Measurements from ENCODE around the gene GALM. TPM values are rescaled to one million over a fixed set of nuclear protein-coding genes. Genes with fewer than 3 reads are reported as not detected.

Gene GALM
- total RNA-seq, 1 experiment from 2014 or later: 10.0 TPM

DNA sequence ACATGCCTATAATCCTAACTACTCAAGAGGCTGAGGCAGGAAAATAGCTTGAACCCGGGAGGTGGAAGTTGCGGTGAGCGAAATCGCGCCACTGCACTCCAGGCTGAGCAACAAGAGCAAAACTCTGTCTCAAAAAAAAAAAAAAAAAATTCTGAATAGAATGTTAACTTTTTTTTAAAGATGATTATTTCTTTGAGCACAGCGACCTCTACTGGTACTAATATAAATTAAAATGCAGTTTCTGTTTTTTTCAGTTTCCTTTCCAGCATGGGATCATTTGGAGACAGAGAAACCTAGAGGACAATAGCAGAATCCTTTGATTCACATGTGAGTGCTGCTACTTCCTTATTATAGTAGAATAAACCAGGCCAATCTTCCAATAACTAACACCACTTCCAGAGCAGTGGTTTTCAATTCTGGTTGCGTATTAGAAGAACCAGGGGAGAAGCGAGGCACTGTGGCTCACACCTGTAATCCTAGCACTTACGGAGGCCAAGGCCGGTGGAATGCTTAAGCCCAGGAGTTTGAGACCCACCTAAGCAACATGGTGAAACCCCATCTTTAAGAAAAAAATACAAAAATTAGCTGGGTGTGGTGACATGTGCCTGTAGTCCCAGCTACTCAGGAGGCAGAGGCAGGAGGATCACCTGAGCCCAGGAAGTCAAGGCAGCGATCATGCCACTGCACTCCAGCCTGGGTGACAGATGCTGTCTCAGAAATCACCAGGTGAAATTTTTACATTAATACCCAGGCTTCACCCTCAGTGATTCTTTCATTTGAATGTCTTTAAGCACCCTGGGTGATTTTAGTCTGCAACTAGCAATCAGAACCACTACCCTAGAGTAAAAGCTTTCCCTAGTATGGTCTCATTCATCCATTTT lies 75.2 kb downstream of the GALM start:
- peak overlapping the region in 2 of 3 experiments; percentile 69 to 85; a peak in 3 of 7 replicates for H3K27ac Mint-ChIP-seq

More for the DNA sequence above, 75.2 kb downstream of the GALM start:
- Histone ChIP-seq H3K9ac (ENCODE audit: extremely low read depth, insufficient read length, low read length) (no peak overlapping the region), H3K14ac (ENCODE audit: insufficient read depth, low read length) (no peak overlapping the region), H3K79me1 (ENCODE audit: insufficient read depth, low read depth, low read length, poor library complexity, severe bottlenecking) (no peaks in the 10 kb centered on the region), H2BK20ac (ENCODE audit: low read depth, low read length, poor library complexity, severe bottlenecking) (no peak overlapping the region), H3K79me2 (ENCODE audit: insufficient read depth, low read length) (no peaks in the 10 kb centered on the region), H2BK15ac (ENCODE audit: low read depth, low read length) (no peak overlapping the region), H2AFZ (ENCODE audit: low read length) (no peak overlapping the region), H4K5ac (ENCODE audit: insufficient read length, low read depth, low read length) (no peak overlapping the region), H2BK12ac (ENCODE audit: insufficient read length, low read depth, low read length) (no peak overlapping the region), H3K4me1 (ENCODE audit: insufficient read depth, low read length) (peaks cover 7% of the 10 kb centered on the region; the same call in 1 of the 2 replicates), H3K4ac (ENCODE audit: low read depth, low read length) (no peak overlapping the region), H3K56ac (ENCODE audit: insufficient read length, low read depth, low read length) (no peak overlapping the region), H3K4me2 (ENCODE audit: insufficient read depth, insufficient read length, low read length) (no peak overlapping the region), H3K18ac (ENCODE audit: insufficient read length, low read depth, low read length) (no peak overlapping the region), H4K20me1 (ENCODE audit: control insufficient read depth, insufficient read depth, insufficient read length) (no peaks in the 10 kb centered on the region), H2BK120ac (ENCODE audit: low read depth, low read length, poor library complexity, severe bottlenecking) (no peak overlapping the region), H4K8ac (replicated peaks; ENCODE audit: insufficient read length, low read depth, low read length) (no peak overlapping the region), H2BK5ac (ENCODE audit: insufficient read length, low read length) (no peak overlapping the region), H4K91ac (ENCODE audit: insufficient read length, low read depth, low read length) (no peak overlapping the region), H3K23ac (ENCODE audit: insufficient read length, low read depth, low read length) (no peak overlapping the region), H3K27ac (ENCODE audit: insufficient read length, low read depth, low read length) (no peak overlapping the region), H3K27me3 (ENCODE audit: insufficient read depth, low read length) (no peaks in the 10 kb centered on the region), H3T11ph (ENCODE audit: low read length) (no peak overlapping the region), H3K9me3 (ENCODE audit: control insufficient read depth, low read depth, low read length) (no peaks in the 10 kb centered on the region), H3K23me2 (ENCODE audit: insufficient read length, low read depth, low read length, poor library complexity, severe bottlenecking) (no peaks in the 10 kb centered on the region), H2AK5ac (ENCODE audit: insufficient read length, low read length) (no peak overlapping the region)
- Mint-ChIP-seq H3K27me3 (ENCODE audit: low read depth) (no peaks in the 10 kb centered on the region), H3K4me1 (peaks cover 5 to 15% of the 10 kb centered on the region in 2 experiments), H3K4me3 (peak overlapping the region in 1 of 2 experiments; percentile 14; a peak in 1 of 5 replicates), H3K9me3 (peaks cover 8 to 9% of the 10 kb centered on the region in 2 experiments), H3K36me3 (ENCODE audit: insufficient read depth in 1 of 3, low read depth in 3 of 3) (peaks cover 56 to 81% (median 63%) of the 10 kb centered on the region in 3 experiments)
- WGBS (ENCODE audit: extremely low coverage, insufficient read length, low lambda C conversion rate): no CpG with 5 or more reads among the region's 11 CpGs
- TF ChIP-seq, protein P1, sequence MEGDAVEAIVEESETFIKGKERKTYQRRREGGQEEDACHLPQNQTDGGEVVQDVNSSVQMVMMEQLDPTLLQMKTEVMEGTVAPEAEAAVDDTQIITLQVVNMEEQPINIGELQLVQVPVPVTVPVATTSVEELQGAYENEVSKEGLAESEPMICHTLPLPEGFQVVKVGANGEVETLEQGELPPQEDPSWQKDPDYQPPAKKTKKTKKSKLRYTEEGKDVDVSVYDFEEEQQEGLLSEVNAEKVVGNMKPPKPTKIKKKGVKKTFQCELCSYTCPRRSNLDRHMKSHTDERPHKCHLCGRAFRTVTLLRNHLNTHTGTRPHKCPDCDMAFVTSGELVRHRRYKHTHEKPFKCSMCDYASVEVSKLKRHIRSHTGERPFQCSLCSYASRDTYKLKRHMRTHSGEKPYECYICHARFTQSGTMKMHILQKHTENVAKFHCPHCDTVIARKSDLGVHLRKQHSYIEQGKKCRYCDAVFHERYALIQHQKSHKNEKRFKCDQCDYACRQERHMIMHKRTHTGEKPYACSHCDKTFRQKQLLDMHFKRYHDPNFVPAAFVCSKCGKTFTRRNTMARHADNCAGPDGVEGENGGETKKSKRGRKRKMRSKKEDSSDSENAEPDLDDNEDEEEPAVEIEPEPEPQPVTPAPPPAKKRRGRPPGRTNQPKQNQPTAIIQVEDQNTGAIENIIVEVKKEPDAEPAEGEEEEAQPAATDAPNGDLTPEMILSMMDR (conservative IDR thresholded peaks at IDR 0.05): peak; percentile 74
- DNase-seq: no peak

Measured in H9 (cell line).